ENCODE results near the gene EPHA2. TPM values are rescaled to one million over a fixed set of nuclear protein-coding genes. Genes with fewer than 3 reads are reported as not detected.

The EPHA2 gene
- total and polyA plus RNA-seq, 2 experiments from 2014 or later, result 7.5 to 51.2 TPM

DNA sequence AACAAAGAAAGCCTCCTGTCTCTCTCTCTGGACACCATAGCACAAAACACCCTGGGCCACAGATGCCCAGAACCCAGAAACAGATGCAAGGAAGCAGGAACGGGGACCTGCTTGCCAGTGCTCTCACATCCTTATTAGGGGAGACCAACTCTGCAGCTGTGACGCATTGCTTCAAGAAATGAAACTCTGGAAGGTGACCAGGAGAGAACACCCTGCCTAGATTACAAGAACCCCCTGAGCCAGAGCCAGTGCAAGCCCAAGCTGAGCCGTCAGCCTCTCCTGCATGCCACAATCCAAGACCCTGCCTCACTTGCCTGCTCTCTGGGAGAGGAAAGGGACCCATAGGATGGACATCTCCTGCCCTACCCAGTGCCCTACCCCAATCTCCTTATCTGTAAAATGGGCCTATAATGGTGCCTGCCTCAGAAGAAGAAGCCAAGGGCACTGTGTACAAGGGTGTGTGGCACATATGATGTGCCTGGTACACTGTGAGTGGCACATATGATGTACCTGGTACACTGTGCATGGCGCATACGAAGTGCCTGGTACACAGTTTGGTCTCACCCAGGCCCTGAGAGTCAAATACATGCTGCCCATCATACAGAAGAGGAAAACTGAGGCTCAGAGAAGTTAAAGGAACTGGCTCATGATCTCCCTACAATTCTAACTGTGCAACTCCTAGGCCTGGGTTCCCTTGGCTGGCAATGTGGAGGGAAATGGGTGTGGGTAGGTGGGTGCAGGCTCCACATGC lies 65.6 kb downstream of the EPHA2 start:
- no peak overlapping the region for H3K27ac Mint-ChIP-seq
- H3K4me3 Mint-ChIP-seq, result no peak overlapping the region
- Histone ChIP-seq H3K27me3 (ENCODE audit: insufficient read depth) (no peaks in the 10 kb centered on the region), H3F3A (replicated peaks; ENCODE audit: low read depth) (no peaks in the 10 kb centered on the region), H3K79me2 (replicated peaks; ENCODE audit: insufficient read depth) (no peaks in the 10 kb centered on the region), H3K27ac (ENCODE audit: low read depth) (no peak overlapping the region), H3K4me1 (ENCODE audit: insufficient read depth) (no peaks in the 10 kb centered on the region), H3K36me3 (ENCODE audit: insufficient read depth) (no peaks in the 10 kb centered on the region), H4K20me1 (replicated peaks; ENCODE audit: insufficient read depth) (no peaks in the 10 kb centered on the region), H3K9me2 (ENCODE audit: insufficient read depth) (no peaks in the 10 kb centered on the region), H3K4me3 (no peak overlapping the region), H3K4me2 (no peak overlapping the region), H2AFZ (no peak overlapping the region)
- TF ChIP-seq, protein P1, sequence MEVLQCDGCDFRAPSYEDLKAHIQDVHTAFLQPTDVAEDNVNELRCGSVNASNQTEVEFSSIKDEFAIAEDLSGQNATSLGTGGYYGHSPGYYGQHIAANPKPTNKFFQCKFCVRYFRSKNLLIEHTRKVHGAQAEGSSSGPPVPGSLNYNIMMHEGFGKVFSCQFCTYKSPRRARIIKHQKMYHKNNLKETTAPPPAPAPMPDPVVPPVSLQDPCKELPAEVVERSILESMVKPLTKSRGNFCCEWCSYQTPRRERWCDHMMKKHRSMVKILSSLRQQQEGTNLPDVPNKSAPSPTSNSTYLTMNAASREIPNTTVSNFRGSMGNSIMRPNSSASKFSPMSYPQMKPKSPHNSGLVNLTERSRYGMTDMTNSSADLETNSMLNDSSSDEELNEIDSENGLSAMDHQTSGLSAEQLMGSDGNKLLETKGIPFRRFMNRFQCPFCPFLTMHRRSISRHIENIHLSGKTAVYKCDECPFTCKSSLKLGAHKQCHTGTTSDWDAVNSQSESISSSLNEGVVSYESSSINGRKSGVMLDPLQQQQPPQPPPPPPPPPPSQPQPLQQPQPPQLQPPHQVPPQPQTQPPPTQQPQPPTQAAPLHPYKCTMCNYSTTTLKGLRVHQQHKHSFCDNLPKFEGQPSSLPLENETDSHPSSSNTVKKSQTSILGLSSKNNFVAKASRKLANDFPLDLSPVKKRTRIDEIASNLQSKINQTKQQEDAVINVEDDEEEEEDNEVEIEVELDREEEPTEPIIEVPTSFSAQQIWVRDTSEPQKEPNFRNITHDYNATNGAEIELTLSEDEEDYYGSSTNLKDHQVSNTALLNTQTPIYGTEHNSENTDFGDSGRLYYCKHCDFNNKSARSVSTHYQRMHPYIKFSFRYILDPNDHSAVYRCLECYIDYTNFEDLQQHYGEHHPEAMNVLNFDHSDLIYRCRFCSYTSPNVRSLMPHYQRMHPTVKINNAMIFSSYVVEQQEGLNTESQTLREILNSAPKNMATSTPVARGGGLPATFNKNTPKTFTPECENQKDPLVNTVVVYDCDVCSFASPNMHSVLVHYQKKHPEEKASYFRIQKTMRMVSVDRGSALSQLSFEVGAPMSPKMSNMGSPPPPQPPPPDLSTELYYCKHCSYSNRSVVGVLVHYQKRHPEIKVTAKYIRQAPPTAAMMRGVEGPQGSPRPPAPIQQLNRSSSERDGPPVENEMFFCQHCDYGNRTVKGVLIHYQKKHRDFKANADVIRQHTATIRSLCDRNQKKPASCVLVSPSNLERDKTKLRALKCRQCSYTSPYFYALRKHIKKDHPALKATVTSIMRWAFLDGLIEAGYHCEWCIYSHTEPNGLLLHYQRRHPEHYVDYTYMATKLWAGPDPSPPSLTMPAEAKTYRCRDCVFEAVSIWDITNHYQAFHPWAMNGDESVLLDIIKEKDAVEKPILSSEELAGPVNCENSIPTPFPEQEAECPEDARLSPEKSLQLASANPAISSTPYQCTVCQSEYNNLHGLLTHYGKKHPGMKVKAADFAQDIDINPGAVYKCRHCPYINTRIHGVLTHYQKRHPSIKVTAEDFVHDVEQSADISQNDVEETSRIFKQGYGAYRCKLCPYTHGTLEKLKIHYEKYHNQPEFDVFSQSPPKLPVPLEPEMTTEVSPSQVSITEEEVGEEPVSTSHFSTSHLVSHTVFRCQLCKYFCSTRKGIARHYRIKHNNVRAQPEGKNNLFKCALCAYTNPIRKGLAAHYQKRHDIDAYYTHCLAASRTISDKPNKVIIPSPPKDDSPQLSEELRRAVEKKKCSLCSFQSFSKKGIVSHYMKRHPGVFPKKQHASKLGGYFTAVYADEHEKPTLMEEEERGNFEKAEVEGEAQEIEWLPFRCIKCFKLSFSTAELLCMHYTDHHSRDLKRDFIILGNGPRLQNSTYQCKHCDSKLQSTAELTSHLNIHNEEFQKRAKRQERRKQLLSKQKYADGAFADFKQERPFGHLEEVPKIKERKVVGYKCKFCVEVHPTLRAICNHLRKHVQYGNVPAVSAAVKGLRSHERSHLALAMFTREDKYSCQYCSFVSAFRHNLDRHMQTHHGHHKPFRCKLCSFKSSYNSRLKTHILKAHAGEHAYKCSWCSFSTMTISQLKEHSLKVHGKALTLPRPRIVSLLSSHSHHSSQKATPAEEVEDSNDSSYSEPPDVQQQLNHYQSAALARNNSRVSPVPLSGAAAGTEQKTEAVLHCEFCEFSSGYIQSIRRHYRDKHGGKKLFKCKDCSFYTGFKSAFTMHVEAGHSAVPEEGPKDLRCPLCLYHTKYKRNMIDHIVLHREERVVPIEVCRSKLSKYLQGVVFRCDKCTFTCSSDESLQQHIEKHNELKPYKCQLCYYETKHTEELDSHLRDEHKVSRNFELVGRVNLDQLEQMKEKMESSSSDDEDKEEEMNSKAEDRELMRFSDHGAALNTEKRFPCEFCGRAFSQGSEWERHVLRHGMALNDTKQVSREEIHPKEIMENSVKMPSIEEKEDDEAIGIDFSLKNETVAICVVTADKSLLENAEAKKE (CRISPR knock-in tag; IDR thresholded peaks at IDR 0.05), result no peak
- TF ChIP-seq ZNF114 (CRISPR knock-in tag; IDR thresholded peaks at IDR 0.05) (no peak), ZNF331 (CRISPR knock-in tag; IDR thresholded peaks at IDR 0.05; ENCODE audit: low read depth) (no peak), STAT1 (IDR thresholded peaks at IDR 0.05; ENCODE audit: unreplicated experiment) (no peak), CREB1 (CRISPR knock-in tag; IDR thresholded peaks at IDR 0.05; ENCODE audit: low read depth) (no peak), JUNB (IDR thresholded peaks at IDR 0.05; ENCODE audit: unreplicated experiment) (no peak), EZH2 (IDR thresholded peaks at IDR 0.05; ENCODE audit: low read depth, unreplicated experiment) (no peak), NANOG (IDR thresholded peaks at IDR 0.05; ENCODE audit: borderline replicate concordance) (no peak), POLR2AphosphoS5 (IDR thresholded peaks at IDR 0.05; ENCODE audit: low read depth) (no peak), EZH2phosphoT487 (IDR thresholded peaks at IDR 0.05; ENCODE audit: unreplicated experiment) (no peak)
- TF ChIP-seq, protein P2, sequence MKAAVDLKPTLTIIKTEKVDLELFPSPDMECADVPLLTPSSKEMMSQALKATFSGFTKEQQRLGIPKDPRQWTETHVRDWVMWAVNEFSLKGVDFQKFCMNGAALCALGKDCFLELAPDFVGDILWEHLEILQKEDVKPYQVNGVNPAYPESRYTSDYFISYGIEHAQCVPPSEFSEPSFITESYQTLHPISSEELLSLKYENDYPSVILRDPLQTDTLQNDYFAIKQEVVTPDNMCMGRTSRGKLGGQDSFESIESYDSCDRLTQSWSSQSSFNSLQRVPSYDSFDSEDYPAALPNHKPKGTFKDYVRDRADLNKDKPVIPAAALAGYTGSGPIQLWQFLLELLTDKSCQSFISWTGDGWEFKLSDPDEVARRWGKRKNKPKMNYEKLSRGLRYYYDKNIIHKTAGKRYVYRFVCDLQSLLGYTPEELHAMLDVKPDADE (IDR thresholded peaks at IDR 0.05), result no peak
- TF ChIP-seq, protein P3, sequence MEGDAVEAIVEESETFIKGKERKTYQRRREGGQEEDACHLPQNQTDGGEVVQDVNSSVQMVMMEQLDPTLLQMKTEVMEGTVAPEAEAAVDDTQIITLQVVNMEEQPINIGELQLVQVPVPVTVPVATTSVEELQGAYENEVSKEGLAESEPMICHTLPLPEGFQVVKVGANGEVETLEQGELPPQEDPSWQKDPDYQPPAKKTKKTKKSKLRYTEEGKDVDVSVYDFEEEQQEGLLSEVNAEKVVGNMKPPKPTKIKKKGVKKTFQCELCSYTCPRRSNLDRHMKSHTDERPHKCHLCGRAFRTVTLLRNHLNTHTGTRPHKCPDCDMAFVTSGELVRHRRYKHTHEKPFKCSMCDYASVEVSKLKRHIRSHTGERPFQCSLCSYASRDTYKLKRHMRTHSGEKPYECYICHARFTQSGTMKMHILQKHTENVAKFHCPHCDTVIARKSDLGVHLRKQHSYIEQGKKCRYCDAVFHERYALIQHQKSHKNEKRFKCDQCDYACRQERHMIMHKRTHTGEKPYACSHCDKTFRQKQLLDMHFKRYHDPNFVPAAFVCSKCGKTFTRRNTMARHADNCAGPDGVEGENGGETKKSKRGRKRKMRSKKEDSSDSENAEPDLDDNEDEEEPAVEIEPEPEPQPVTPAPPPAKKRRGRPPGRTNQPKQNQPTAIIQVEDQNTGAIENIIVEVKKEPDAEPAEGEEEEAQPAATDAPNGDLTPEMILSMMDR (conservative IDR thresholded peaks at IDR 0.05; ENCODE audit: low read depth in 2 of 2), result no peak
- TF ChIP-seq, protein P4, sequence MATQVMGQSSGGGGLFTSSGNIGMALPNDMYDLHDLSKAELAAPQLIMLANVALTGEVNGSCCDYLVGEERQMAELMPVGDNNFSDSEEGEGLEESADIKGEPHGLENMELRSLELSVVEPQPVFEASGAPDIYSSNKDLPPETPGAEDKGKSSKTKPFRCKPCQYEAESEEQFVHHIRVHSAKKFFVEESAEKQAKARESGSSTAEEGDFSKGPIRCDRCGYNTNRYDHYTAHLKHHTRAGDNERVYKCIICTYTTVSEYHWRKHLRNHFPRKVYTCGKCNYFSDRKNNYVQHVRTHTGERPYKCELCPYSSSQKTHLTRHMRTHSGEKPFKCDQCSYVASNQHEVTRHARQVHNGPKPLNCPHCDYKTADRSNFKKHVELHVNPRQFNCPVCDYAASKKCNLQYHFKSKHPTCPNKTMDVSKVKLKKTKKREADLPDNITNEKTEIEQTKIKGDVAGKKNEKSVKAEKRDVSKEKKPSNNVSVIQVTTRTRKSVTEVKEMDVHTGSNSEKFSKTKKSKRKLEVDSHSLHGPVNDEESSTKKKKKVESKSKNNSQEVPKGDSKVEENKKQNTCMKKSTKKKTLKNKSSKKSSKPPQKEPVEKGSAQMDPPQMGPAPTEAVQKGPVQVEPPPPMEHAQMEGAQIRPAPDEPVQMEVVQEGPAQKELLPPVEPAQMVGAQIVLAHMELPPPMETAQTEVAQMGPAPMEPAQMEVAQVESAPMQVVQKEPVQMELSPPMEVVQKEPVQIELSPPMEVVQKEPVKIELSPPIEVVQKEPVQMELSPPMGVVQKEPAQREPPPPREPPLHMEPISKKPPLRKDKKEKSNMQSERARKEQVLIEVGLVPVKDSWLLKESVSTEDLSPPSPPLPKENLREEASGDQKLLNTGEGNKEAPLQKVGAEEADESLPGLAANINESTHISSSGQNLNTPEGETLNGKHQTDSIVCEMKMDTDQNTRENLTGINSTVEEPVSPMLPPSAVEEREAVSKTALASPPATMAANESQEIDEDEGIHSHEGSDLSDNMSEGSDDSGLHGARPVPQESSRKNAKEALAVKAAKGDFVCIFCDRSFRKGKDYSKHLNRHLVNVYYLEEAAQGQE (IDR thresholded peaks at IDR 0.05; ENCODE audit: unreplicated experiment), result no peak
- DNase-seq (ENCODE audit: low spot score), result no peak
- H3K4me1 Mint-ChIP-seq, result peaks cover 9% of the 10 kb centered on the region
- no peak for ATAC-seq
- peaks cover 1% of the 10 kb centered on the region for H3K27me3 Mint-ChIP-seq (ENCODE audit: insufficient read depth, low read depth, poor library complexity)
- H3K9me3 Mint-ChIP-seq, result no peaks in the 10 kb centered on the region
- no peaks in the 10 kb centered on the region for H3K36me3 Mint-ChIP-seq (ENCODE audit: low read depth)

Data from GM23338 (cell line).